Measurements from ENCODE around the gene NXPE1. TPM values are rescaled to one million over a fixed set of nuclear protein-coding genes. Genes with fewer than 3 reads are reported as not detected.
"Not testable (repeated sequence)": the region's sequence is repeated elsewhere in the genome, so short reads cannot be mapped to it uniquely, and the experiment has no call there.

Gene NXPE1
- total RNA-seq, 1 experiment from 2014 or later, result not detected

GRCh38 chr11:114607753-114608459, 48.2 kb upstream of the NXPE1 start (continued):
- TF ChIP-seq ATF2 (CRISPR knock-in tag; IDR thresholded peaks at IDR 0.05; ENCODE audit: borderline replicate concordance, low read depth), result no peak
- TF ChIP-seq FOXK1 (CRISPR knock-in tag; IDR thresholded peaks at IDR 0.05), result no peak
- TF ChIP-seq NR1H2 (CRISPR knock-in tag; IDR thresholded peaks at IDR 0.05), result no peak
- no peak for TF ChIP-seq SP1 (CRISPR knock-in tag; conservative IDR thresholded peaks at IDR 0.05)
- no peak for TF ChIP-seq FOXJ3 (CRISPR knock-in tag; IDR thresholded peaks at IDR 0.05; ENCODE audit: borderline replicate concordance)
- TF ChIP-seq RELA (CRISPR knock-in tag; IDR thresholded peaks at IDR 0.05; ENCODE audit: borderline replicate concordance), result no peak

- ATAC-seq; DNase-seq (ENCODE audit: low spot score); POLR2A ChIA-PET; H3K4me3 Mint-ChIP-seq; H3K27ac Mint-ChIP-seq; H3K27me3 Mint-ChIP-seq (ENCODE audit: low read depth); H3K4me1 Mint-ChIP-seq; CTCF ChIA-PET: not testable (repeated sequence)
- Mint-ChIP-seq H3K9me3 (peaks cover 82% of the 10 kb centered on the region), H3K36me3 (peaks cover 27% of the 10 kb centered on the region)
Observed at GRCh38 chr11:114606802-114607075, 47.1 kb upstream of the NXPE1 start.

- no peak for DNase-seq (ENCODE audit: low spot score)
- Mint-ChIP-seq H3K27me3 (ENCODE audit: low read depth) (no peaks in the 10 kb centered on the region), H3K9me3 (peaks cover 76% of the 10 kb centered on the region), H3K27ac (no peak overlapping the region), H3K4me1 (no peaks in the 10 kb centered on the region), H3K36me3 (peaks cover 22% of the 10 kb centered on the region), H3K4me3 (no peak overlapping the region)
- CTCF ChIA-PET, result no interaction called here
- ATAC-seq, result no peak
- TF ChIP-seq CTCF (IDR thresholded peaks at IDR 0.05) (no peak), E2F5 (CRISPR knock-in tag; IDR thresholded peaks at IDR 0.05) (no peak), NFYB (CRISPR knock-in tag; conservative IDR thresholded peaks at IDR 0.05; ENCODE audit: low read depth) (no peak), ERG (CRISPR knock-in tag; IDR thresholded peaks at IDR 0.05) (no peak), MLX (CRISPR knock-in tag; IDR thresholded peaks at IDR 0.05) (no peak), JAZF1 (CRISPR knock-in tag; IDR thresholded peaks at IDR 0.05) (no peak), ESRRA (CRISPR knock-in tag; IDR thresholded peaks at IDR 0.05; ENCODE audit: borderline replicate concordance) (no peak), SMAD4 (CRISPR knock-in tag; IDR thresholded peaks at IDR 0.05) (no peak), NFE2L1 (CRISPR knock-in tag; IDR thresholded peaks at IDR 0.05) (no peak), ZNF219 (CRISPR knock-in tag; IDR thresholded peaks at IDR 0.05; ENCODE audit: borderline replicate concordance) (no peak), KAT7 (CRISPR knock-in tag; IDR thresholded peaks at IDR 0.05; ENCODE audit: borderline replicate concordance) (no peak), MXD4 (CRISPR knock-in tag; IDR thresholded peaks at IDR 0.05; ENCODE audit: borderline replicate concordance) (no peak)
- POLR2A ChIA-PET, result no interaction called here
Observed at GRCh38 chr11:114606003-114606801, 46.5 kb upstream of the NXPE1 start.
